NCI-H1930 (cell line): ENCODE results near the gene FYN.
"Not testable (repeated sequence)": the region's sequence is repeated elsewhere in the genome, so short reads cannot be mapped to it uniquely, and the experiment has no call there.

Experiments used
- DNase-seq, 2 experiments: peaks; one replicate each; lab custom pipeline; 2025; lab: John Stamatoyannopoulos, UW

FYN gene

DNA sequence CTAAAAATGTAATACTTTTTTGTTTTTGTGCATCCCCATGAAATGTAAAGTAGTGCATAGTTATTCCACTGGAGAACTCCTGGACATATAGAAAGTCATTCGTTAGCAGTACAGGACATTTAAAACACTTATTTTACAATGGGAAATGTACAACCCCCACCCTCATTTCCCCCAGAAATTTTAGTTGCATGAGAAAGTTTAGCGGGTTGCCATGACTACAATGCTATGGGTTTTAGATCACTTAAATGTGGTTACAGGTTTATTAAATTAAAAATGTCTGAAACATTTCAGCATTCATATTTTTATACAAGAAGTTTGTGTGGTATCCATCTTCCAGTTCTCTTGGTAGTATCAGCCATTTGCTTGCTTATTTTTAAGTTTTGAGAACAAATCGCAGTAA is 212.7 kb downstream of the FYN start:
- no peak for DNase-seq

DNA sequence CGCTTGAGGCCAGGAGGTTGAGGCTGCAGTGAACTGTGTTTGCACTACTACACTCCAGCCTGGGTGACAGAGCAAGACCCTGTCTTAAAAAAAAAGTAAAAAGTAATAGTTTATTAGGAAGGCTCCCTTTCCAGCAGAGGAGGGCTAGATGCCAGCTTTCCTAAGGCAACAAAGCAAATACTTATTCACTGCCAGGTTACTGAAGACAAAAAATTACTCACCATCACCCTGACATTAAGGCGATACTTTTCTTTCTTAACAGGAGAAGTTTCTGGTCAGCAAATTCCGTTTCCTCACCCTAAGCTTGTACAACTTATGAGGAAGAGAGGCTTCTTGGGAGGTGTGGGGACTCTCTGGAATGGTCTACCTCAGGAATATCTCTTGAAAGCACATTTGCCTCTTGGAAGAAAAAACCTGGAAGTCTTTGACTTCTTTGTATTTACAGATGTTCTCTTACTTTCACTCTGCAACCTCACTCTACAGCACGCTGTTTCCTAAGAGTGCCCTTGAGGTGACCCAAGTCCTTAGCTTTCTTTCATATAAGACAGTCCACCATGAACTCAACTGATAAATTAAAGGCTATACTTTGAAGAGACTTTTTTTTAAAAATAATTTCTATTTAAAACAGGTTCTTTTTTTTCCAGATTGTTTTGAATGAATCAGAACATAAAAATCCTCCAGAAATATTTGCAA is 214.6 kb downstream of the FYN start:
- no peak for DNase-seq

DNA sequence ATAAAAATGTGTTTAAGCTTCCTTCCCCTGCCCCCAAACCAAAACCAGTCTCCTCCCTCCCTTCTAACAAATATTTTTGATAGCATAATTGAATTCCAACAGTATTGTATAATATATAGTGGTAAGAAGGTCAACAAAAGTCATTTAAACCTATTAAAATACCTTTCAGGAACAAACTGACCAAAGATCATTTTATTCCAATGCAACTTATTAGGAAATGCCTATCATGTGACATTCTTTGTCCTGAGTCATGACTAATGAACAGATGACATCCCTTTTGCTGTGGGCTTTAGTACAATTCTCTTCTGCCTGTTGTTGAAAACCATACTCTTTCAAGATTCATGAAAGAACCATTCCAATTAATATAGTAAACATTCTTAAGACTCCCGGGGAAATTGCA is 216.1 kb downstream of the FYN start:
- DNase-seq = no peak

DNA sequence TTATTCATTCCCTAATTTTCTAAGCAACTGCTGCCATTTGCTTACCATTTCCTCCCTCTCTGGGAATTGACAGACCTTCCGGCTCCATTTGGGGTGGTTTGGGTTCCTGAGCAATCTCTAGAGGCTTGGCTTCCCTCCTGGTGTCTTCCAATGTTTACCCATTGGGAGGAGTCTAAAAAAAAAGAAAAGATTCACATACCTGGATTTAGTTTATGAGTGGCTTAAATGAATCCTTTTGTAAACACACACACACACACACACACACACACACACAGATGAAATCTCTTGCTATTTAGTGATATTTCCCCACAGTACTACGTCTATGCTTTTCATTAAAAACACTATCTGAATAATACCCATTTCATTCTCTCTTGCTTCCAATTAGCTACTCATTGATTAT is 219.3 kb downstream of the FYN start:
- DNase-seq = peak in 1 of 2 experiments; percentile 47

DNA sequence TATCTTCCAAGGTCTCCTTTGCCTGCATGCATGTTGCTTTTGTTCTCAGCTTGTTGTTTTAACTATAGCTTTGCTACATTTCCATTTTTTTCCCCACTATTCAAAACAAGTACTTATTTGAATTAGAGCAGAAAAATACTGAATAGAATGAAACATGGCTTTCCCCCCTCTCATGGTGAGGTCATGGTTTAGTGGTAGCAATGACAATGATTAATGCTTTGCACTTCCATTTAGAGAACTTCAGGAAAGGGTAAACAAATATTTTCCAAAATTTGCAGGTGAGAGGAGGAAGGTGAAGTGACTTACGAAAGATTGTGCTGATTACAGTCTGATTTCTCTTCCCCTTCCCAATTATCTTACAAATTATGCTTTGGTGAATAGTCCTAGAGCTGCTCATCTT is 219.8 kb downstream of the FYN start:
- DNase-seq = no peak

DNA sequence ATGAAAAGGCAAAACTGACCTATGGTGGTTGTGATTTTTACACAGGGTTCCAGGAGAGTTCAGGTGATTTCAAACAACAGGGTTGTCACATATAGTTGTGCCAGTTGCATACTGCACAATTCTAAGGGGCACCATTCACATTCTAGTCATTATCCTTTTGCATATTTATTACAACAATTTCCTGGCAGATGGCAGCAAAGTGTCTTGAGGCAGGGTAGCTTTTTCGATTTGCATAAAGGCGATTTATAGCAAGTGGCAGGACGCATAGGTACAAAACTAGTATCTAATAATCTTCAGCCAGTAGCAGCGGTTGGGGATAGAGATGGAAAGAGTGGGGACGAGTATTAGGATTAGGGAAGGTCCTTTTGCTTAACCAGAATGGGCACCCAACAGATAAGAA is 221.1 kb downstream of the FYN start:
- no peak for DNase-seq

DNA sequence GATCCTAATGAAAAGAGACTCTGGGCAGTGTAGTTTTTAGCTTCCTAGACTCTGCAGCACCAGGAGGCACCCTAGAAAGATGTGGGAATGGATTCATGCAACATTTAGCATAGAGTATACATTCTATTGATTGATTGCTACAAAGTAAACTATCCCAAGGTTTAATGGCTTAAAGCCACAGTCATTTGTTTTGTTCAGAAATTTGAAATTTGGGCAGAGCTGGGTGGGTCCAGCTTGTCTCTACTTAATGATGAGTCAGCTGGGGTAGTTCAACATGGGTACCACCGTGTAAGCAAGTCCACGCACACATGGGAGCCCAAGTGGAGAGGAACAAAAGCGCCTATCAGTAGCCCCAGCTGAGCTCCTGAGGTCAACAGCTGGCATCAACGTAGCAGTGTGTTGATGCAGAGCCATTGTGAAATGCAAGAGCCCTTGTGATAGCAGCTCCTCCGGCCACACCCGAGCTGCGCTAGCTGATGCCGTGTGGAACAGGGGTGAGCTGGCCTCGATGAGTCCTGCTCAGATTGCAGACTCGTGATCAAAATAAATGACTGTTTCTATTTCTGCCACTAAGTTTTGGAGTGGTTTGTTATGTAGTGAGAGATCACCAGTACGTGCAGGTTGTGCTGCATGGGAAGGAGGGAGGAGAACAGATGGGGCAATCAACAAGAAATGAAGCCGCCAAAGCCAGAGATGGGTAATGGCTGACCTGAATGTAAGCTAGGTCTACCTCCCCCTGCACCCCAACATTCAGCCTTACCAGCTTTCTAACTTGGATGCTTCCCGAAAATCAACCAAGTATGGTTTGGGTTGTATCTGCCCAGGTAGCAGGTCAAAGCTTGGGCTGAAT is 221.8 kb downstream of the FYN start:
- DNase-seq = no peak

DNA sequence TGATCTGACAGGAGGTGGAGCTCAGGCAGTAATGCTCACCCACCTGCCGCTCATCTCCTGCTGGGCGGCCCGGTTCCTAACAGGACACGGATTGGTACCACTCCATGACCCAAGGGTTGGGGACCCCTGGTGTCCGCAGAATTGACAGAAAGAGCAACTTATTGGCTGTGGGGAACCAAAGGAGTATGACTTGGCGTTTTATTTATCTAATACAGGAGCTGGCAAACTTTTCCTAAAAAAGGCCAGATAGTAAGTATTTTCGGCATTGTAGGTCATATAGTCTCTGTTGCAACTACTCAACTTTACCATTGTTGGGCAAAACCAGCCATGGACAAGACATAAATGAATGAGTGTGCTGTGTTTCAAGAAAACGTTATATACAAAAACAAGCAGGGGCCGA is 223.2 kb downstream of the FYN start:
- no peak for DNase-seq

DNA sequence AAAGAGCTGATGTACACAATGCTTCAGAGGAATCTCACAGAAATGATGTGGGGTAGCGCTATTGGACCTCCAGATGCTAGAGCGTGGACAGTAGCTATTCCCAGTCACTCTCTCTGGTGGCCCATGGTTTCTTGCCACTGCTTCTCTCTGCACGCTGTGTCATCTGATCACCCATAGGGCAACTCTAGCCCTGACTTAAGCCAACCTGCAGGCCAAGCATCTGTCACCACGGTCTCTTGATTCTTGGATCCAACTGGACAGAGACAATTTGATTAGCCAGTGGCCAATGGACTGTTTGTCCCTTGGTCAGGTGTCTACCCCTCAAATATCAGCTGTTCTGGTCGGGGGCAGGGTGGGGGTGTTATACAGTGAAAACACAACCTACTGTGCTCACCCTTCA is 225.2 kb downstream of the FYN start:
- DNase-seq = no peak

DNA sequence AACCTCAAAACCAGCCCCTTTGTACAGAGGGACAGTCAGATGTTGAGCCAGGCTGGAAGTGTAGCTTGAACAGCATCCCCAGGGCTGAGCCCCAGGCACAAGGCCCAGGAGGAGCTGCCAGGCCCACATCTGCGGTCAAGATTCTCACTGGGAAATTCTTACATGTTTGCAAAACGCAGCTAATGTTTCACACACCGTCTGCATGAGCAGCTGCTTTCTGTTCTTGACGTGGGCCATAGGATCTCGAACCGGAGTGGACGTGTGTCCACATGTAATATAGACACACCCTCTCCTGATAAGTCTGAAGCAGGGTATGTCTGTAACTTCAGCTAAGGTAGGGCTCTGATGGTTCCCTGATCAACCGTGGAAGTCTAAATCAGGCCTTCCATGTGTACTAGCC is 226.3 kb downstream of the FYN start:
- DNase-seq = no peak

DNA sequence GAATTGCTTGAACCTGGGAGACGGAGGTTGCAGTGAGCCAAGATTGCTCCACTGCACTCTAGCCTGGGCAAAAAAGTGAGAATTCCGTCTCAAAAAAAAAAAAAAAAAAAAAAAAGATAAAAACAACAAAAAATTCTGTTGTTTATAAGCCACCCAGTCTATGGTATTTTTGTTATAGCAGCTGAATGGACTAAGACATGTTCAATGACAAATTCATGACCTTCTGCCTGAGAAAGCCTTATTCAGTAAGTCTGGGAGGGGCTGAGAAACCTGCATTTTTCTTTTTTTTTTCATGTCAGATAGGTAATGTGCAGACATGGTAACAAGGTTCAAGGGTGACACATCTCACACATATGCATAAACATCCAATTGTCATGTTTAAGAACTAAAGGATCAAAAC is 227.2 kb downstream of the FYN start:
- DNase-seq = no peak

DNA sequence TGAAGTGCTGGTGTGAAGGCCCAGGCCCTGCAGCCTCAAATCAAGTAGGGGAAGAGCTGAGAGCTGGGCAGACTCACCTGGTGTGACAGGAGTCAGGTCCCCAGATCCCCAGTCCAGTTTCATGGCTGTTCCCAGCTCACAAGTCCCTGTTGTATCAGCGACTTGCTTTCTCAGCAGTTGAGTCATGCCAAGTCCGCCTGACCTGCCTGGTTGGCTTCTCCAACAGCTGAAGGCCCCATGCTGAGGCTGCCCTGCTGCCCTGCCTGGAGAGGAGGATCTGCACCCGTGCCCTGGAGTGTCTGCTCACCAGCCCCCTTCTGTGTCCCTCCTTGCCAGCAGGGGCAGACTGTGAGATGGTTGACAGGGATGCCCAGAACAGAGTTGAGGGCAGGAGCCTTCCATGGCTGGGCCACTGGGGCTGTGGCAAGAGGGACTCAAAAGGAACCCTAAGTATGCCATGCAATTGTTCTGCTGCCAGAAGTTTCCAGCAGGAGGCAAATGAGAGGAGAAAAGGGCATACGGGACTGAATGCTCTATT is 228.3 kb downstream of the FYN start:
- DNase-seq = no peak

DNA sequence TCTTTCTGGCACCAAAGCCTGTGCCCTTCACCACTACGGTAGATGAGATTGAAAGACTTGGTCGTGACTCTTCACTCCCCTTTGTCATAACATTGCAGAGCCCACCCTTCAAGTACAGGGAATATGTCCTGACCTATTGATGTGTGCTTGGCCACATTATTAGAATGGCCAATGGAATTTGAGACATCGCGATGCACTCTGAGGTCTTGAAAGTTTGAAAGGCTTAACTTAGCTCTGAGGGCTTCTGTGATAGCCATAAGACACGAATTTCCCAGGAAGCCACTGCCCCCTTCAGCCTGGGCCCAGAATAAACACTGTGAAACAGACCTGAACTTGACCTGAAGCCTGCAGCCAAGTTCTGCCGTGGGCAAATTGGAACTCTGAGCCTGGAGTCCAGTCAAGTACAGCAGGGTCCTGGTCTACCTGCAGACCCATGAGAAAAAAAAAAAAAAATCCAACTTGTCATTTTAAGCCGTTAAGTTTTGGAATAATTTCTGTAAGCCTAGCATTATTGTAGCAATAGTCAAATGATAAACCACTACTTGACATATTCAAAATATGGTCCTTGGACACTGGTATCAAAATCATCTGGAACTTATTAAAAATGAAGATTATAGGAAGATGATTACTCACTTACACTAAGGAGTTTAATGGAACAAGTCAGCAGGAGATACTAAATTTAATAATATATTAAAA is 230.6 kb downstream of the FYN start:
- DNase-seq = no peak

DNA sequence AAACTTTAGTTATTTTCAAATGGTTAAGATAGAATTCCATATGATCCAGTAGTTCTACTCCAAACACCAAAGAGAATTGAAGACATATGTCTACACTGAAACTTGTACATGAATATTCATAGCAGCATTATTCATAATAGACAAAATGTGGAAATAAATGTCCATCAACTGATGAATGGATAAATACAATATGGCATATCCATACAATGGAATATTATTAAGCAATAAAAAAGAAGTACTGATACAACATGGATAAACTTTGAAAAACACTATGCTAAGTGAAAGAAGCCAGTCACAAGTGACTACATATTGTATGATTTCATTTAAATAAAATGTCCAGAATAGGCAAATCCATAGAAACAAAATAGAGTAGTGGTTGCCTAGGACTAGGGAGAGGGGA is 234.0 kb downstream of the FYN start:
- DNase-seq = no peak

DNA sequence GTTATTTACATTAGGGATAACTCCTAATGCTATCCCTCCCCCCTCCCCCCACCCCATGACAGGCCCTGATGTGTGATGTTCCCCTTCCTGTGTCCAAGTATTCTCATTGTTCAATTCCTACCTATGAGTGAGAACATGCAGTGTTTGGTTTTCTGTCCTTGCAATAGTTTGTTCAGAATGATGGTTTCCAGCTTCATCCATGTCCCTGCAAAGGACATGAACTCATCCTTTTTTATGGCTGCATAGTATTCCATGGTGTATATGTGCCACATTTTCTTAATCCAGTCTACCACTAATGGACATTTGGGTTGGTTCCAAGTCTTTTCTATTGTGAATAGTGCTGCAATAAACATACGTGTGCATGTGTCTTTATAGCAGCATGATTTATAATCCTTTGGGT is 238.3 kb downstream of the FYN start:
- DNase-seq = not testable (repeated sequence)

DNA sequence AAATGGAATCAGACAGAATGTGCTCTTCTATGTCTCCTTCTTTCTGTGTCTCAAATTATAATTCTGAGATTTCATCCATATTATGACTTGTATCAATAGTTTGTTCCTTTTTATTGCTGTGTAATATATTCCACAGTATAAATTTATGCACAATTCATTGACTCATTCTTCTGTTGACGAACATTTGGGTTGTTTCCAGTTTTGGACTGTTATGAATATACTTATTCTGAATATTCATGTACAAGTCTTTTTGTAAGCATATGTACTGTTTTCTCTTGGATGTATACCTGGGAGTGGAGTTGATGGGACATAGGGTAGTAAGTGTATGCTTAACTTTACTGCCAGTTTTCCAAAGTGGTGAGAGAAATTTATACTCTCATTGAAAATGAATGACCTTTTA is 239.4 kb downstream of the FYN start:
- no peak for DNase-seq

DNA sequence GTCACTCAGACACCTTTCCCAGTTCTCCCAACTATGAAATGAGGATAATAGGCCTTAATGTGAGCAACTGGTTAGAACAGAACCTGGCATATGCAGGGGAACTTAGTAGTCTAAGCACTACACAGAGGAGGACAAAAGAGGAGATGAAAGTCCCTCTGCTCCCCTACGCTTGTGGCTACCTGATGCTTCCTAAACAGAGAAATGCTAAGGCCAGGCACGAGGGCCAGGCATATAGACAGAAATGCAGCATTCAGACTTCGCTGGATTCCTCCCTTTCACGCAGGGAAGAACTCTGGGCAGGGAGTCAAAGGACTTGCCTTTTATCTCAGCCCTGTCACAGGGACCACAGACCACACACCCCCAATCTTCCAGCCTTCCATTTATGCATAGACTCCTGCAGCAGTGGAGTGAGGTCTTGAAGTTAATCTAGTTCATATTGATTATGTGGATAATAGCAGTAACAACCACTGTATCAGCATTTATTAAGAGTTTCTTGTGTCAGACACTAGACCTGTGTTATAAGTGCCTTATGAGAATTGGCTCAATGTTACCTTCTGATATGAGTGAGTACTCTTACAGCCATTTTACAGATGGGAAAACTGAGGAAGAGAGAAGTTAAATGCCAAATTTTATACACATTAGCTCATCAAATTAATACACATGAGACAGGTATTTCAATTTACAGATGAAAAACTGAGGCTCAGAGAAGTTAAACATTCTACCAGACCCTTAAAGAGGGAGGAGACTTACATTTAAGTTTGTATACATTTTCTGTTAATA is 240.6 kb downstream of the FYN start:
- no peak for DNase-seq

DNA sequence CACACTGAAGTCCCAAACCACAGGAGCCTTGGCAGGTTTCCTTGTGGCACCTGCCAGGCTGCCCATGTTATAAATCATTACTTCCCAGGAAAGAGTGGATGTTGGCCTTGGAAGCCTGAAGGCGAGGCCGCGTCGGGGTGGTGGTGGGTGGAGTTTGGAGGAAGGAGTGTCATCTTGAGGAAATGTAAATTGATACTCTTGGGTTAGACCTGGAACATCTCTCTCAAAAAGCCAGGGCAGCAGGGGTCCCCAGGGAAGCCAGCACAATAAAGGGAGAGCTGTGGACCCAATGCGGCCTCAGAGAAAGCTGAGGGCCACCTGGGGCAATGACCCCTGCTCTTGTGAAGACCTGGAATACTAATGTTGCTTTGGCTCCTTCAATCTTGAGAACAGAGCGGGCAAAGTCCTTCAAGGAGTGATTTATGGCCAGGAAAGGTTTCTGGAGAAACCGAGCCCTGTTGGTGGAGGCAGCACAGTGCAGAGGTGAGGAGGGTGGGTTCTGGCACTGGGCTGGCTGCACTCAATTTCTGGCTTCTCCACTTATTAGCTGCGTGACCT is 241.3 kb downstream of the FYN start:
- DNase-seq = no peak

DNA sequence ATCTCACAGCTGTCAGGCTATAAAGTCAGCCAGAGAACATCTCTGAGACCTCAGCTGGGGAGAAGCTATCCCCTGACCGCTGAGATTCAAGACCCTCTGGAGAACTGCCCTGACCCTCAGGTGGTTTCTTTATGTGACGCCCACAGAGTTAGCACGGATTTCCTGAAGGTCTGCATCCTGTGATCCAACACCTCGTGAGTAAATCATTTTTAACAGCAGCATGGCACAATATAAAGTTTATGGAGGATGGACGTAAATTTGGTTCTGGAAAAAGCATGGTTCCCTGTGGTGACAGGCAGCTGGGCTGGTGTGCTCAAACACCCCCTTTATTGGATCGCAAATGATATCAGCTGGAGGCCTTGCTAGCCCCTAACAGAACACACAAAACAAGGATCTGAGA is 242.2 kb downstream of the FYN start:
- no peak for DNase-seq

DNA sequence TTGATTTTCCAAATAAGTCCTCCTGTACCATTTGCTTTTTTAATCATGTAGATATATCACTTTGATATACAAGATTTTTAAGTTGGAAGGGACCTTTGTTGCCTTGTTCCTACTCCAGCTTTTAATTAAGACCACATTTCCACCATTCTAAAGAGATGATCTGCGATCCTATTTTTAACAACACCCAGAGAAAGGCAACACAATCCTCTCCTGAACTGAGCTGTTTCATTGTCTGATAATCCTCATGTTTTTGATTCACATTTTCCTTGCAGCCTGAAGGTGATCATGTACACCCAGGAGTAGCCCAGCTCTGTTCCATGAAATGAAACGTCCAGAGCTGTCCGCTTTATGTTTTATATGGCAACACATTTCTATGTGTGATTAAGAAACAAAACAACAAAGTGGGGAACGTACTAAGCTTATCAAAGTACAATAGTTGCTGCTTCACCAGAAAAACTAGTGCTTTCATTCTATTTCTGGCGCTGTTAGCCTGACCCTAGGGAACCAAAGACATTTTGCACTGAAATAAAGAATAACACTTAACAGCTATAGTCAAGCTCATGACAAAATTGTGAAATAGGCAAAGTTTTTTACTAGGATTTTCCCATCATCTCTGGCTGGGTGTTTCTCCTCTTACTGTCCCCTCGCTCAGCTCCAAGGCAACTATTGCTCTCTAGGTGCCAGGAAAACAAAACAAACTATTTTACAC is 245.0 kb downstream of the FYN start:
- no peak for DNase-seq

DNA sequence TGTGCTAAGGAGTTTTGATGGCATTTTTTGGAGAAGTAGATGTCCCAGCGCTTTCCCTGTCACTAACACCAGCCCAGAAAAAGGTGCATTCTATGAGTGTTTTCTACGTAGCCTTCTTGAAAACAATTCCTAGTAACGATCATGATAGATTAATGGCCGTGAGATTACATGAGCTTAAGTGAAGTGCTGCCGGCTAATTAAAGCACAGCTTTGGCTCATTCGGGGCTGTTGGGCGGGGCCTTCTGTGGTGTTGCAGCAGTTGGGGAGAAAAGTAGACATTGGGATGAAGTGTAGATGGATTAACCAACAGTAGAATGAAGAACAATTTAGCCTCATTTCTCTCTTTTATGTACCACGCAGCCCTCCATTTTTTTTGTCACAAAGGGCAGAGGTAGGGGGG is 246.8 kb downstream of the FYN start:
- no peak for DNase-seq
